Measurements from ENCODE around the gene RPL7A. TPM values are rescaled to one million over a fixed set of nuclear protein-coding genes. Genes with fewer than 3 reads are reported as not detected.

Gene RPL7A
- total and polyA plus RNA-seq, 2 of the 13 experiments (the other 11 are each of a cell fraction or from before 2014, with no cell fraction given), result 2,401 to 2,938 TPM

DNA sequence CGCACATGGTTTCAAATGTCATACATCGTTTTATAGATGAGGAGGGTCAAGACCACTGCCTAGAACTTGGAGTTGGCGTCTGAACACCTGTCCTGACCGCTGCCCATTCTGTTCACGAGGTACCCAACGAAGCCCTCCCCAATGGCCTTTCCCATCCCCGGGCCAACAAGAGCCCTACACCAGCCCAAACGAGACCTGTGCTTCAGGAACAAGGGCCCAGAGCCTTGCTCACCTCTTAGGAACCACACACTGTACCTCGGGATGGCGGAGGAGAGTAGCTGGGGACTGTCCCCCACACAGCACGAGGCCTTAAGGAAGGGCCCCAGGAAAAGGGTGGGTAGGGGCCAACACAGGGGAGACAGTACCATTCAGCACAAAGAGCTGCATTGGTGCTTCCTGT lies 15.0 kb upstream of the RPL7A start (continued):
- TF ChIP-seq SRSF9 (IDR thresholded peaks at IDR 0.05; ENCODE audit: borderline replicate concordance, insufficient read depth, low read depth, low read length, poor library complexity, severe bottlenecking), result no peak
- no peak for TF ChIP-seq ZSCAN31 (CRISPR knock-in tag; IDR thresholded peaks at IDR 0.05; ENCODE audit: low read depth)
- TF ChIP-seq ZNF563 (CRISPR knock-in tag; IDR thresholded peaks at IDR 0.05), result no peak

DNA sequence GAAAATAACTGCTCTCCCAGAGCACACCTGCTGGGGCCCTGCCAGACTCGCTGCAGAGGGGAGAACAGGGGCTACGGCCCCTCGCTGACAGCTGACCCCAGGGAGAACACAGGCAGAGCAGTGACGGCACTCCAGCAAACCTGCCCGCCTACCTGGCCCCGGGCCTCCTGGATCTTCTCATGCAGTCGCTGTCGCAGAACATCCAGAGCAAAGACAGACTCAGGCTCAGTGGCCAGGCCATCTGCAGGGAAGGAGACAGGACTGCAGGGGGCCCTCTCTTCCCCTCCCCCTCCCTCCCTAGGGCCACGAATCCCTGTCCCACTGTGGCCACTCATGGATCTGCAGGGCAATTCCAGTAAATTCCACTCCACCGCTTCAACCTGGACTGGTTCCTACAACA lies 14.5 kb upstream of the RPL7A start:
- Histone ChIP-seq H3K4me3 (replicated peaks in 1 of 3; ENCODE audit: insufficient read depth in 1 of 3, low read depth in 2 of 3, low read length in 3 of 3) (no peak overlapping the region), H3K9ac (ENCODE audit: insufficient read depth, low read depth, low read length) (no peak overlapping the region), H3K27me3 (ENCODE audit: control insufficient read depth in 1 of 2, insufficient read depth in 2 of 2, low read length in 2 of 2) (no peaks in the 10 kb centered on the region; a peak in 1 of 5 replicates), H3K79me2 (ENCODE audit: insufficient read depth, low read length) (peaks cover 26% of the 10 kb centered on the region), H3K27ac (ENCODE audit: extremely low read length, insufficient read depth, low read length) (no peak overlapping the region), H3K9me3 (ENCODE audit: low read length) (no peaks in the 10 kb centered on the region), H3K4me2 (ENCODE audit: low read depth, low read length) (no peak overlapping the region), H2AFZ (ENCODE audit: low read length) (no peak overlapping the region), H4K20me1 (ENCODE audit: insufficient read depth, low read length) (0 out of 2 replicates have a peak, but pooled peaks cover 7% of the 10 kb centered on the region), H3K4me1 (ENCODE audit: insufficient read depth, low read length) (peaks cover 22% of the 10 kb centered on the region), H3K36me3 (replicated peaks in 1 of 2; ENCODE audit: control insufficient read depth in 1 of 2, insufficient read depth in 2 of 2, low read length in 2 of 2) (peaks cover 18 to 41% of the 10 kb centered on the region in 2 experiments; a peak in 4 of 5 replicates)
- CTCF ChIA-PET (ENCODE audit: low intra/inter-chr PET ratio, low total read pairs), result no interaction called here
- FAIRE-seq (no peak), ATAC-seq (no peak), DNase-seq (ENCODE audit: low spot score) (no peak)
- TF ChIP-seq REXO4 (CRISPR knock-in tag; IDR thresholded peaks at IDR 0.05; ENCODE audit: borderline replicate concordance) (no peak), ZZZ3 (CRISPR knock-in tag; IDR thresholded peaks at IDR 0.05; ENCODE audit: borderline replicate concordance) (no peak), SIN3B (IDR thresholded peaks at IDR 0.05; ENCODE audit: low read length) (no peak), TMF1 (CRISPR knock-in tag; IDR thresholded peaks at IDR 0.05; ENCODE audit: low read depth) (no peak), PCBP1 (IDR thresholded peaks at IDR 0.05; ENCODE audit: borderline replicate concordance, low read depth, low read length) (no peak), BRD4 (CRISPR knock-in tag; IDR thresholded peaks at IDR 0.05) (no peak), E2F2 (CRISPR knock-in tag; IDR thresholded peaks at IDR 0.05; ENCODE audit: borderline replicate concordance) (no peak), ELF1 (CRISPR knock-in tag; IDR thresholded peaks at IDR 0.05) (no peak), ERF (CRISPR knock-in tag; IDR thresholded peaks at IDR 0.05) (no peak), NCOA2 (CRISPR knock-in tag; IDR thresholded peaks at IDR 0.05) (no peak), ZNF224 (CRISPR knock-in tag; IDR thresholded peaks at IDR 0.05) (no peak), FOXO1 (CRISPR knock-in tag; IDR thresholded peaks at IDR 0.05) (no peak), ZNF781 (CRISPR knock-in tag; IDR thresholded peaks at IDR 0.05; ENCODE audit: borderline replicate concordance, not compliant biosample characterization) (no peak), SMYD3 (CRISPR knock-in tag; IDR thresholded peaks at IDR 0.05) (no peak)
- TF ChIP-seq, protein P1, sequence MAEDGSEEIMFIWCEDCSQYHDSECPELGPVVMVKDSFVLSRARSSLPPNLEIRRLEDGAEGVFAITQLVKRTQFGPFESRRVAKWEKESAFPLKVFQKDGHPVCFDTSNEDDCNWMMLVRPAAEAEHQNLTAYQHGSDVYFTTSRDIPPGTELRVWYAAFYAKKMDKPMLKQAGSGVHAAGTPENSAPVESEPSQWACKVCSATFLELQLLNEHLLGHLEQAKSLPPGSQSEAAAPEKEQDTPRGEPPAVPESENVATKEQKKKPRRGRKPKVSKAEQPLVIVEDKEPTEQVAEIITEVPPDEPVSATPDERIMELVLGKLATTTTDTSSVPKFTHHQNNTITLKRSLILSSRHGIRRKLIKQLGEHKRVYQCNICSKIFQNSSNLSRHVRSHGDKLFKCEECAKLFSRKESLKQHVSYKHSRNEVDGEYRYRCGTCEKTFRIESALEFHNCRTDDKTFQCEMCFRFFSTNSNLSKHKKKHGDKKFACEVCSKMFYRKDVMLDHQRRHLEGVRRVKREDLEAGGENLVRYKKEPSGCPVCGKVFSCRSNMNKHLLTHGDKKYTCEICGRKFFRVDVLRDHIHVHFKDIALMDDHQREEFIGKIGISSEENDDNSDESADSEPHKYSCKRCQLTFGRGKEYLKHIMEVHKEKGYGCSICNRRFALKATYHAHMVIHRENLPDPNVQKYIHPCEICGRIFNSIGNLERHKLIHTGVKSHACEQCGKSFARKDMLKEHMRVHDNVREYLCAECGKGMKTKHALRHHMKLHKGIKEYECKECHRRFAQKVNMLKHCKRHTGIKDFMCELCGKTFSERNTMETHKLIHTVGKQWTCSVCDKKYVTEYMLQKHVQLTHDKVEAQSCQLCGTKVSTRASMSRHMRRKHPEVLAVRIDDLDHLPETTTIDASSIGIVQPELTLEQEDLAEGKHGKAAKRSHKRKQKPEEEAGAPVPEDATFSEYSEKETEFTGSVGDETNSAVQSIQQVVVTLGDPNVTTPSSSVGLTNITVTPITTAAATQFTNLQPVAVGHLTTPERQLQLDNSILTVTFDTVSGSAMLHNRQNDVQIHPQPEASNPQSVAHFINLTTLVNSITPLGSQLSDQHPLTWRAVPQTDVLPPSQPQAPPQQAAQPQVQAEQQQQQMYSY (CRISPR knock-in tag; IDR thresholded peaks at IDR 0.05), result no peak
- TF ChIP-seq, protein P2, sequence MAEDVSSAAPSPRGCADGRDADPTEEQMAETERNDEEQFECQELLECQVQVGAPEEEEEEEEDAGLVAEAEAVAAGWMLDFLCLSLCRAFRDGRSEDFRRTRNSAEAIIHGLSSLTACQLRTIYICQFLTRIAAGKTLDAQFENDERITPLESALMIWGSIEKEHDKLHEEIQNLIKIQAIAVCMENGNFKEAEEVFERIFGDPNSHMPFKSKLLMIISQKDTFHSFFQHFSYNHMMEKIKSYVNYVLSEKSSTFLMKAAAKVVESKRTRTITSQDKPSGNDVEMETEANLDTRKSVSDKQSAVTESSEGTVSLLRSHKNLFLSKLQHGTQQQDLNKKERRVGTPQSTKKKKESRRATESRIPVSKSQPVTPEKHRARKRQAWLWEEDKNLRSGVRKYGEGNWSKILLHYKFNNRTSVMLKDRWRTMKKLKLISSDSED (CRISPR knock-in tag; IDR thresholded peaks at IDR 0.05), result no peak
- no TSS peak for BruUV-seq (replicated peaks)
- intact Hi-C loops (cut with micrococcal nuclease; ENCODE audit: unreplicated experiment) (no loop called here), in situ Hi-C loops (cut with HindIII; ENCODE audit: extremely low pct_ligation_motif_present, low pct_unique_long_range_greater_than_20kb) (loop anchor here (5.0 kb wide), 1 partner anchor 146 kb away; no protein-coding TSS in a partner anchor)
- POLR2A ChIA-PET, result no interaction called here
- 97% methylated on average over 5 of the region's 10 CpGs for WGBS (ENCODE audit: low lambda C conversion rate)

All from HepG2 (cell line).